Measurements from ENCODE around the gene UGT1A4.

UGT1A4 gene

GRCh38 chr2:233792720-233793119 is 74.2 kb downstream of the UGT1A4 start:
- DNase-seq = no peak

DNA sequence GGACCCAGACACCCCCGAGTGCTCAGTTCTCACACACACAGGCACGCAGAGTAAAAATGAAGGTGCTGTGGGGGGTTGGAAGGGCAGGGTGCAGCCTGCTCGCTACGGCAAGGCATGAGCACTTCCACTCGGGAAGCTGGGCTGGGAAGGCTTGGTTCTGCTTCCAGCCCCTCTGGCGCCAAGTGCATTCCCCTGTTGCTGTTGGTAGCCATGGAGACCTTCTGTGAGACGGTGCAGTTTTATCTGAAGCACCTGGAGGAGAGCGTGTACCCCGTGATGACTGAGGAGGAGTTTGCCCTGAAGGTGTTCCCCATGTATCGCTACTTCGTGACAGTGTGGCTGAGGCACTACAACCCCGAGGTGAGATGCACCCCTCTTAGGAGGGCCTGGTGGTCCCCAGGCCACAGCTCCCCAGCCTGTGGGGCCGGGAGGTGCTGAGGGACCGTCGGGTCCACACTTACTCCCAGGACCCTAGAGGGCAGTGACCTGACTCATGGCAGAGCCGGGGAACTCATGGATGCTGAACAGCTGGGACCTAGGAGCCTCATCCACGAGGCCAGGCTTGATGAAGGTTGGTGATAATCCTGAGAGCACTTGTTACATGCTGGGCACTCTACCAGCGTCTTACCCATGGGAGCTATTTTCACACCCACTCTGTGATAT is 75.1 kb downstream of the UGT1A4 start:
- no peak for DNase-seq

DNA sequence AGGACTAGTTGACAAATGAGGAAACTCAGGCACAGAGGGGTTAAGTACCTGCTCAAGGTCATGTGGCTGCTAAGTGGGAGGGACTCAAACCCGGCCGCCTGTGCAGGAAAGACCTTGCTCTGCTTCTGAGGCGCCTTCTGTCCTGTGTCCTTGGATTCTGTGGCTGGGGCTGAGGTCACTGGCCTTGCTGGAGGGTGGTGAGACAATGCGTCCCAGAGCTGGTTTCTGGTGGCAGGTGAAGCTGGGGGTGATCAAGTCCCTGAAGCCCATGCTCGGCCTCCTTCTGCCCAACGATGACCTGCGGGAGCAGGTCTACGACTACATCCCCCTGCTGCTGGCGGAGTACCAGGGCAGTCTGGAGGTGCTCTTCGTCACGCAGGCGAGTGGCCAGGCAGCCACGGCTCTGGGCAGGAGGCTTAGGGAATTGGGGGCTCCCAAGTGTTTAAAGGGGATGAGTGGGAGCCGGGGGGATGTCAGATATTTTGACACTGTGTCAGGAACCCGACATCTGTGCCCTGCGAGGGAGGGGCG is 75.7 kb downstream of the UGT1A4 start:
- no peak for DNase-seq

GRCh38 chr2:233795735-233796171 is 77.2 kb downstream of the UGT1A4 start:
- DNase-seq = no peak

- DNase-seq = no peak
Observed at GRCh38 chr2:233796254-233796653, 77.7 kb downstream of the UGT1A4 start.

- DNase-seq = no peak
Observed at GRCh38 chr2:233798335-233799086, 80.0 kb downstream of the UGT1A4 start.

DNA sequence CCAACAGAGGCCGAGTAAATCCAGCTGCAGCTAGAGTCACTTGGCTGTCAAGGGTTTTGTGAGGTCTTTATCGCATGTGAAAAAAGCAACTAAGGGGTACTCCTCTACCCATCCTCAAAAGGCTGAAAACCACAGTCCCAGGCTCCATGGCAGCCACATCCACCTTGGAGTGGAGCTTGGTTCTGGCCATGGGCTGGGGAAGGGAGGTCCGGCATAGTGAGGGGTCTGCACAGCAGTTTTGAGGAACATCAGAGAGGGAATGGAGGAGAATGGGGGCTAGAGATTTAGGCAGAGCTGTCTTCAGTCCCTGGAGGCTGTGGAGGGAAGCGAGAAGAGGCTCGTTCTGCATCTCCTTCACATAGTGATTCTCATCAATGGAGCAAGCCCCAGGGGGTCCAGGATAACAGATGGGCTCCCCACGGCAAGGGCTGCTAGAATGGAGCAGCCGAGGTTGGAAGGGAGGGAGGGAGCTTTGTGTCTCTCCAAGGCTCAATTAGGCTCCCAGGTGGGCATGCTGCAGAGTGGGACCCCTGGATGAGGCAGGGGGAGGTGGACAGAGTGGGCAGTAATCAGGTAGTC is 80.6 kb downstream of the UGT1A4 start:
- DNase-seq = no peak

- DNase-seq = no peak
Observed at GRCh38 chr2:233799716-233800115, 81.2 kb downstream of the UGT1A4 start.

- no peak for DNase-seq
Observed at GRCh38 chr2:233800208-233800607, 81.7 kb downstream of the UGT1A4 start.

- DNase-seq = no peak
Observed at GRCh38 chr2:233801357-233802131, 83.0 kb downstream of the UGT1A4 start.

DNA sequence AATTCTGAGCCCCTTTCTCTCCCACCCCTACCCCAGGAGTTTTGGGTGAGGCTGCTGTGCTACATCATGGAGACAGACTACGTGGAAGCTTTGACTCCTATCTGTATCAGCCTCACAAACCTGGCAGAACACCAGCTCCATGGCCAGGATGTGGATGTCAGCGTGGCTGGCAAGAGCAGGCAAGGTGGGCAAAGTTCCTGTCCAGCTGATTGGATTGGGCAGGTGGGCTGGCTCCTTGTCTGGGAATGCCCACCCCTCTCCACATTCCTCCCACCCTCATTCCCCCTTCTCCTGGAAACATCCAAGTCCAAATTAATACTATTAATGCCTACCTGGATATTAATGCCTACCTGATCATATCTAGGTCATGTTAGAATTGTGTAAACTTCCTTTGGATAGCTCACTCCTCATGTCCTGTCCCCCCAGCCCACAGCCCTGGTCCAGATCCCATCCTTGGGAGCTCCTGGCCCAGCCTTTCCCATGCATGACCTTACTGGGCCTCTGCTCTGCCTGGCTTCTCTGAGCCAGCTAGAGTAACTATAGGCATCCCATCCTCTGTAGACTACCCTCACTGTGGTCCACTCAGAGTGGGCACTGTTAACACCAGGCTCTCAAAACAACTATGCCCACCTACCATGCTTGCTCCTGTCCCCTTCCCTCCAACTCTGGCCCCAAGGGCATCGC is 83.7 kb downstream of the UGT1A4 start:
- no peak for DNase-seq

DNA sequence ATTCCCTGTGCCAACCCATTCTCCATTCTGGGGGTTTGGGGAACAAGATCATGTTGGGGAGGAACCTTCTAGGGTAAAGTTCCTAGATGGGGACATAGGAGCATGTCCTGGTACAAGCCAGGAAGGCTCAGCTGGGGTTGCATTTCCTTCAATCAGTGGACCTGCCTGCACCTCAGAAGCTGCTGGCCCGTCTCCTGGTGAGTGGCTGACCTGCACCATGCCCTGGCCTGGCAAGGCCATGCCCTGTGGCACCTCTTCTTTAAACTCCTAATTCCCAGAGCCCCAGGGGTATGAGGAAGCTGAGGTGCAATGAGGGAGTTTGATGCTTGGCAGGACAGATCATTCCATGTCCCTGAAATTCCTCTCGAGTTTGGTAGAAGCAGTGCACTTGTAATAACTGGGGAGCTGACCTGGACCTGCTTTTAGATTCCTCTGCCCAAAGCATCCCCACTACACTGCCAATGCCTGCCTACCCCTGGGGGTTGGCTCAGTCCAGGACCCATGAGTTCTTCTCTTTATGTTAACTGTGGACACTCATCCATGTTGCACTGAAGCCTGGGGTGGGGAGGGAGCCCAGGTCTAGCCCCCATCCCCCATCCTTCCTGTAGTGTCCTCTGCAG is 84.9 kb downstream of the UGT1A4 start:
- no peak for DNase-seq

DNA sequence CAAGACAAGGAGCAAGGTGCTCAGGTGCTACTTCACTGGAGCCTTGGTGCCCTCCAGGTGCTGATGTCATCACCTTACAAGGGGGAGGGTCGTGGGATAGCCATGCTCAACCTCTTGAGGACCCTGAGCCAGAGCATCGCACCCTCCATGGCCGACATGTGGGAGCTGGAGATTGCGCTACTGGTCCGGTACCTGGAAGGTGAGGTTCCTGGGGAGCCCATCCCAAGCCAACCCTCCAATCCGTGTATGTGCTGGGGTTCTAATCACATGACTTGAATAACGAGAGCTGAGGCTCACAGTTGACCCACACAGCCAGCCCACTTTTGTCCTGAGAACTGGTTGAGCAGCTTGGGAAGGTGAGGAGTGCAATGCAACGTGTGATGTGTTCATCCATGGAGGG is 85.5 kb downstream of the UGT1A4 start:
- no peak for DNase-seq

GRCh38 chr2:233807215-233807865 is 88.8 kb downstream of the UGT1A4 start:
- no peak for DNase-seq

GRCh38 chr2:233807966-233808935 is 89.7 kb downstream of the UGT1A4 start:
- DNase-seq = no peak

- DNase-seq = no peak
Observed at GRCh38 chr2:233810385-233810784, 91.8 kb downstream of the UGT1A4 start.

GRCh38 chr2:233811087-233811486 is 92.6 kb downstream of the UGT1A4 start:
- no peak for DNase-seq

DNA sequence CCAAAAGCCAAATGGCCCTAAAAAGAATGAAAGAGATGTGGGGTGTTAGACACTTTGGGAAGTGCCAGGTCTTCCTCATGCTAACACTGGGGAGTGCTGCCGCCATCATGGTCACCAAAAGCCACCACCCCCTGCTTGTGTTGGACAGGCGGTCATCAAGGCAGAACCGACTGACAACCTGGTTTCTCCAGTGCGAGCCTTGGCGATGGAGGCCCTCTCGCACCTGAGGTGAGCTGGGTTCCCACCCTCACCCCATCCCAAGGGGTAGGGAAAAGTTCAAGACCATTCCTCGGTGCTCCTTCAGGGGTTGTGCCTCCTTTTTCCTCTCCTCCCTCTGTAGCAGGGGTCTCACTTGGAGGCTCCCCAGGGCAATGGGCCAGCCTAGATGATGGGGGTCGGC is 93.2 kb downstream of the UGT1A4 start:
- no peak for DNase-seq

- no peak for DNase-seq
Observed at GRCh38 chr2:233813236-233814055, 94.9 kb downstream of the UGT1A4 start.

Measured in NCI-H446 (cell line).